HUDEP-2 (cell line): ENCODE results near the gene ZNF423.
A peak's percentile ranks its signal among the peaks of the same experiment; 100 is the strongest.
"Not testable (repeated sequence)": the region's sequence is repeated elsewhere in the genome, so short reads cannot be mapped to it uniquely, and the experiment has no call there.

Experiments used
- DNase-seq, 76 experiments: peaks; one replicate each; lab custom pipeline; 2025; ENCODE audit not compliant: unreplicated experiment in 76 of 76; lab: John Stamatoyannopoulos, UW

The ZNF423 gene

GRCh38 chr16:49527611-49528010 is 328.3 kb downstream of the ZNF423 start:
- DNase-seq: no peak

- DNase-seq: no peak
These were observed 329.0 kb downstream of the ZNF423 start for GRCh38 chr16:49526860-49527365.

- no peak for DNase-seq
These were observed 331.0 kb downstream of the ZNF423 start for GRCh38 chr16:49524947-49525315.

GRCh38 chr16:49524216-49524946 is 331.5 kb downstream of the ZNF423 start:
- no peak for DNase-seq

GRCh38 chr16:49523435-49524159 is 332.3 kb downstream of the ZNF423 start:
- no peak for DNase-seq

- DNase-seq: no peak
These were observed 334.1 kb downstream of the ZNF423 start for GRCh38 chr16:49521734-49522325.

- DNase-seq: no peak
These were observed 335.3 kb downstream of the ZNF423 start for GRCh38 chr16:49520492-49521038.

- no peak for DNase-seq
These were observed 336.2 kb downstream of the ZNF423 start for GRCh38 chr16:49519741-49520140.

- DNase-seq: no peak
These were observed 336.8 kb downstream of the ZNF423 start for GRCh38 chr16:49519008-49519656.

- DNase-seq: no peak
These were observed 339.4 kb downstream of the ZNF423 start for GRCh38 chr16:49516382-49517036.

- DNase-seq: no peak
These were observed 340.1 kb downstream of the ZNF423 start for GRCh38 chr16:49515861-49516260.

GRCh38 chr16:49515016-49515565 is 340.8 kb downstream of the ZNF423 start:
- no peak for DNase-seq

GRCh38 chr16:49514073-49514980 is 341.6 kb downstream of the ZNF423 start:
- no peak for DNase-seq

- peak in 1 of 76 experiments; percentile 4 for DNase-seq
These were observed 342.9 kb downstream of the ZNF423 start for GRCh38 chr16:49513040-49513439.

GRCh38 chr16:49510654-49511305 is 345.1 kb downstream of the ZNF423 start:
- DNase-seq: no peak

- no peak for DNase-seq
These were observed 345.8 kb downstream of the ZNF423 start for GRCh38 chr16:49510141-49510540.

- DNase-seq: not testable (repeated sequence)
These were observed 349.6 kb downstream of the ZNF423 start for GRCh38 chr16:49506058-49507013.
